ENCODE results near the gene HDDC3. TPM values are rescaled to one million over a fixed set of nuclear protein-coding genes. Genes with fewer than 3 reads are reported as not detected.

Gene HDDC3
- total RNA-seq, 1 experiment from 2014 or later, result 18.5 TPM

GRCh38 chr15:90903733-90904536, 28.4 kb downstream of the HDDC3 start:
- no peaks in the 10 kb centered on the region for H3F3A ChIP-seq (ENCODE audit: low read length, unreplicated experiment)
- ChIA-PET POLR2A (ENCODE audit: unreplicated experiment) (interaction anchor here (0.6 kb wide), 1 partner anchor 28 kb away, joined by 3 read pairs; no protein-coding TSS in a partner anchor), CTCF (interaction anchor here (0.6 to 0.7 kb wide), 2 partner anchors 28 to 32 kb away, joined by 3 read pairs; no protein-coding TSS in a partner anchor)
- peak overlapping the region; percentile 84 for H3K4me3 ChIP-seq (ENCODE audit: low read length)
- peak overlapping the region; percentile 94 for H3K4me2 ChIP-seq (ENCODE audit: low read length)
- ATAC-seq, result peak; percentile 36
- H3K27ac ChIP-seq (ENCODE audit: low read length), result no peak overlapping the region
- TSS peak; percentile 47 for BruUV-seq (replicated peaks)
- H2AFZ ChIP-seq (ENCODE audit: low read length), result peak overlapping the region; percentile 90
- H3K79me2 ChIP-seq (ENCODE audit: low read length), result peaks cover 16% of the 10 kb centered on the region; the same call in 1 of the 2 replicates
- H3K4me1 ChIP-seq (ENCODE audit: insufficient read depth, low read length), result peaks cover 13% of the 10 kb centered on the region
- intact Hi-C loops (cut with micrococcal nuclease), result loop anchor here (2.0 kb wide), 1 partner anchor 27 kb away; no protein-coding TSS in a partner anchor
- TF ChIP-seq EZH2 (IDR thresholded peaks at IDR 0.05; ENCODE audit: low read length, unreplicated experiment), result no peak
- TF ChIP-seq, protein P1, sequence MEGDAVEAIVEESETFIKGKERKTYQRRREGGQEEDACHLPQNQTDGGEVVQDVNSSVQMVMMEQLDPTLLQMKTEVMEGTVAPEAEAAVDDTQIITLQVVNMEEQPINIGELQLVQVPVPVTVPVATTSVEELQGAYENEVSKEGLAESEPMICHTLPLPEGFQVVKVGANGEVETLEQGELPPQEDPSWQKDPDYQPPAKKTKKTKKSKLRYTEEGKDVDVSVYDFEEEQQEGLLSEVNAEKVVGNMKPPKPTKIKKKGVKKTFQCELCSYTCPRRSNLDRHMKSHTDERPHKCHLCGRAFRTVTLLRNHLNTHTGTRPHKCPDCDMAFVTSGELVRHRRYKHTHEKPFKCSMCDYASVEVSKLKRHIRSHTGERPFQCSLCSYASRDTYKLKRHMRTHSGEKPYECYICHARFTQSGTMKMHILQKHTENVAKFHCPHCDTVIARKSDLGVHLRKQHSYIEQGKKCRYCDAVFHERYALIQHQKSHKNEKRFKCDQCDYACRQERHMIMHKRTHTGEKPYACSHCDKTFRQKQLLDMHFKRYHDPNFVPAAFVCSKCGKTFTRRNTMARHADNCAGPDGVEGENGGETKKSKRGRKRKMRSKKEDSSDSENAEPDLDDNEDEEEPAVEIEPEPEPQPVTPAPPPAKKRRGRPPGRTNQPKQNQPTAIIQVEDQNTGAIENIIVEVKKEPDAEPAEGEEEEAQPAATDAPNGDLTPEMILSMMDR (conservative IDR thresholded peaks at IDR 0.05; ENCODE audit: low read depth, low read length), result peak; percentile 34; the same call in 1 of the 2 replicates
- H3K27me3 ChIP-seq (ENCODE audit: low read length), result no peaks in the 10 kb centered on the region
- H3K36me3 ChIP-seq (ENCODE audit: low read depth, low read length), result peaks cover 11% of the 10 kb centered on the region
- DNase-seq, result peak; percentile 60
- H3K9ac ChIP-seq (ENCODE audit: low read length), result peak overlapping the region; percentile 61
- H3K9me2 ChIP-seq (replicated peaks; ENCODE audit: low read length), result no peaks in the 10 kb centered on the region
- no peaks in the 10 kb centered on the region for H4K20me1 ChIP-seq (ENCODE audit: low read length)
- no peaks in the 10 kb centered on the region for H3K9me3 ChIP-seq (ENCODE audit: low read length)

- no peaks in the 10 kb centered on the region for H3K9me2 ChIP-seq (replicated peaks; ENCODE audit: low read length)
- H3K4me3 ChIP-seq (ENCODE audit: low read length), result peak within 1 kb of the TSS; percentile 88
- H3K4me1 ChIP-seq (ENCODE audit: insufficient read depth, low read length), result peaks cover 13% of the 10 kb centered on the region
- H3K4me2 ChIP-seq (ENCODE audit: low read length), result peak within 1 kb of the TSS; percentile 94
- H3K9me3 ChIP-seq (ENCODE audit: low read length), result no peaks in the 10 kb centered on the region
- ChIA-PET POLR2A (ENCODE audit: unreplicated experiment) (interaction anchor here (0.6 kb wide), 2 partner anchors 29 to 514 kb away, joined by 3 to 6 read pairs; no protein-coding TSS in a partner anchor), CTCF (interaction anchor here (0.6 to 1.2 kb wide), 5 partner anchors 11 to 33 kb away, joined by 3 to 5 read pairs (median 4); partner anchors contain the start of gene HDDC3)
- no TSS peak for BruUV-seq (replicated peaks)
- H4K20me1 ChIP-seq (ENCODE audit: low read length), result no peaks in the 10 kb centered on the region
- DNase-seq (peak; percentile 55), ATAC-seq (peak; percentile 48)
- peaks cover 16% of the 10 kb centered on the region; the same call in 1 of the 2 replicates for H3K79me2 ChIP-seq (ENCODE audit: low read length)
- peak within 1 kb of the TSS; percentile 64 for H3K9ac ChIP-seq (ENCODE audit: low read length)
- no peak for TF ChIP-seq EZH2phosphoT487 (IDR thresholded peaks at IDR 0.05; ENCODE audit: borderline replicate concordance, low read length)
- TF ChIP-seq, protein P1 (conservative IDR thresholded peaks at IDR 0.05; ENCODE audit: low read depth, low read length), result no peak
- no peak for TF ChIP-seq EZH2 (IDR thresholded peaks at IDR 0.05; ENCODE audit: low read length, unreplicated experiment)
- no peaks in the 10 kb centered on the region for H3K27me3 ChIP-seq (ENCODE audit: low read length)
- intact Hi-C loops (cut with micrococcal nuclease), result loop anchor here (2.0 kb wide), 1 partner anchor 28 kb away; no protein-coding TSS in a partner anchor
- no peak within 1 kb of the TSS for H3K27ac ChIP-seq (ENCODE audit: low read length)
- peaks cover 11% of the 10 kb centered on the region for H3K36me3 ChIP-seq (ENCODE audit: low read depth, low read length)
- H3F3A ChIP-seq (ENCODE audit: low read length, unreplicated experiment), result no peaks in the 10 kb centered on the region
- peak within 1 kb of the TSS; percentile 96 for H2AFZ ChIP-seq (ENCODE audit: low read length)
Observed at GRCh38 chr15:90902840-90903732, 29.3 kb downstream of the HDDC3 start, which contains the start of gene MAN2A2. Gene MAN2A2, plus strand, starts transcription at chr15:90903302. Its CDS starts 906 bp downstream, at chr15:90904208.
